HEK293T (cell line): Measurements from ENCODE around the gene MAGEE1.

Experiments used
- ARNT ChIP-seq: fragments of 450-650 bp; IDR thresholded peaks from 2 replicates; pipeline ENCODE4 v1.6.1; 2017; ENCODE audit warnings: mild to moderate bottlenecking
- ELF4 ChIP-seq: fragments of 450-650 bp; IDR thresholded peaks from 2 replicates; pipeline ENCODE4 v1.6.1; 2017; ENCODE audit warnings: antibody characterized with exemption
- FOXA1 ChIP-seq: fragments of 450-650 bp; IDR thresholded peaks from 2 replicates; pipeline ENCODE4 v1.6.1; 2016; ENCODE audit warnings: mild to moderate bottlenecking
- SP1 ChIP-seq: fragments of 450-650 bp; IDR thresholded peaks from 2 replicates; pipeline ENCODE4 v1.6.1; 2017
- SUZ12 ChIP-seq: fragments of 450-650 bp; IDR thresholded peaks from 2 replicates; pipeline ENCODE4 v1.6.1; 2016; ENCODE audit warnings: mild to moderate bottlenecking
- TARDBP ChIP-seq: fragments of 450-650 bp; IDR thresholded peaks from 2 replicates; pipeline ENCODE4 v1.6.1; 2016
- ZNF384 ChIP-seq: fragments of 450-650 bp; IDR thresholded peaks from 2 replicates; pipeline ENCODE4 v1.6.1; 2016
- TF ChIP-seq, protein P1 (sequence below): fragments of 450-650 bp; IDR thresholded peaks from 2 replicates; pipeline ENCODE4 v1.6.1; 2016

DNA sequence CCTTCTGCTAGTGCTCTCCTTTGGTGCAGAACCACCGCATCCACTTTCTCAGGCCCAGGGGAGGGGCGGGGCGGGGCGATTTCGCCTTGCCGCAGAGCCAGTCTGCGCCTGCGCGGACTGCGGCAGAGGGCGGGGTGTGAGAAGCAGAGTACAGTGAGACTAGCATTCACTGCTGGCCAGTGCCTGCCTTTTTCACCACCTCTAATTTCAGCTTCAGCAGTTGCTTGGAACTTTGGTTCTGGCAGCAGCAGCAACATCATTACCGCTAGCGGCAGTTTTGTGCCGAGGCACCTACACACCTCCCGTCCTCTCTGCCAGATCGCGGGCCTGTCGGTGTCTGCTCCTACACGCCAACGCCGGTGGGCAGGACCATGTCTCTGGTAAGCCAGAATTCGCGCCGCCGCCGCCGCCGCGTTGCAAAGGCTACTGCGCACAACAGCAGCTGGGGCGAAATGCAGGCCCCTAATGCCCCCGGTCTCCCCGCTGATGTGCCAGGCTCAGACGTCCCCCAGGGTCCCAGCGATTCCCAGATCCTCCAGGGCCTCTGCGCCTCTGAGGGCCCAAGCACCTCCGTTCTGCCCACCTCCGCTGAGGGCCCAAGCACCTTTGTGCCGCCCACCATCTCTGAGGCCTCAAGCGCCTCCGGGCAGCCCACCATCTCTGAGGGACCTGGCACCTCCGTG is at the start of gene MAGEE1:
- TF ChIP-seq ARNT (no peak), FOXA1 (no peak), ELF4 (no peak), SUZ12 (no peak), ZNF384 (no peak), TARDBP (no peak), SP1 (no peak)
- TF ChIP-seq, protein P1, sequence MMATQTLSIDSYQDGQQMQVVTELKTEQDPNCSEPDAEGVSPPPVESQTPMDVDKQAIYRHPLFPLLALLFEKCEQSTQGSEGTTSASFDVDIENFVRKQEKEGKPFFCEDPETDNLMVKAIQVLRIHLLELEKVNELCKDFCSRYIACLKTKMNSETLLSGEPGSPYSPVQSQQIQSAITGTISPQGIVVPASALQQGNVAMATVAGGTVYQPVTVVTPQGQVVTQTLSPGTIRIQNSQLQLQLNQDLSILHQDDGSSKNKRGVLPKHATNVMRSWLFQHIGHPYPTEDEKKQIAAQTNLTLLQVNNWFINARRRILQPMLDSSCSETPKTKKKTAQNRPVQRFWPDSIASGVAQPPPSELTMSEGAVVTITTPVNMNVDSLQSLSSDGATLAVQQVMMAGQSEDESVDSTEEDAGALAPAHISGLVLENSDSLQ = no peak
